Neural cell (in vitro differentiated cells): ENCODE data around the gene AGFG2.

Experiments
- EP300 ChIP-seq: fragments of 450-650 bp; conservative IDR thresholded peaks from 2 replicates; pipeline ENCODE4 v1.6.1; 2014; ENCODE audit warnings: antibody characterized with exemption, mild to moderate bottlenecking, moderate library complexity; ENCODE audit not compliant: poor library complexity, severe bottlenecking
- EZH2 ChIP-seq: fragments of 200-600, 300-800 bp; shearing (Covaris generic), sonication (generic); IDR thresholded peaks from 2 replicates; pipeline ENCODE4 v1.6.1; 2014; ENCODE audit warnings: antibody characterized with exemption, low read length, borderline replicate concordance, mild to moderate bottlenecking; ENCODE audit not compliant: insufficient read depth, poor library complexity, severe bottlenecking
- MXI1 ChIP-seq: fragments of 450-650 bp; conservative IDR thresholded peaks from 2 replicates; pipeline ENCODE4 v1.6.1; 2014; ENCODE audit warnings: antibody characterized with exemption, mild to moderate bottlenecking; ENCODE audit not compliant: poor library complexity, severe bottlenecking
- POLR2AphosphoS5 ChIP-seq: IDR thresholded peaks from 2 replicates; pipeline ENCODE4 v1.6.1; 2012
- RAD21 ChIP-seq: fragments of 450-650 bp; conservative IDR thresholded peaks from 2 replicates; pipeline ENCODE4 v1.6.1; 2014; ENCODE audit warnings: antibody characterized with exemption, mild to moderate bottlenecking, moderate library complexity
- TF ChIP-seq, protein P1 (sequence below): fragments of 450-650 bp; IDR thresholded peaks from 2 replicates; pipeline ENCODE4 v1.5.1; 2014; ENCODE audit warnings: antibody characterized with exemption, mild to moderate bottlenecking, moderate library complexity; ENCODE audit not compliant: poor library complexity, severe bottlenecking
- TF ChIP-seq, protein P2 (sequence below): IDR thresholded peaks from 2 replicates; pipeline ENCODE4 v1.6.1; 2012; ENCODE audit warnings: borderline replicate concordance

GRCh38 chr7:100559127-100559526 is 20.1 kb downstream of the AGFG2 start:
- TF ChIP-seq, protein P1, sequence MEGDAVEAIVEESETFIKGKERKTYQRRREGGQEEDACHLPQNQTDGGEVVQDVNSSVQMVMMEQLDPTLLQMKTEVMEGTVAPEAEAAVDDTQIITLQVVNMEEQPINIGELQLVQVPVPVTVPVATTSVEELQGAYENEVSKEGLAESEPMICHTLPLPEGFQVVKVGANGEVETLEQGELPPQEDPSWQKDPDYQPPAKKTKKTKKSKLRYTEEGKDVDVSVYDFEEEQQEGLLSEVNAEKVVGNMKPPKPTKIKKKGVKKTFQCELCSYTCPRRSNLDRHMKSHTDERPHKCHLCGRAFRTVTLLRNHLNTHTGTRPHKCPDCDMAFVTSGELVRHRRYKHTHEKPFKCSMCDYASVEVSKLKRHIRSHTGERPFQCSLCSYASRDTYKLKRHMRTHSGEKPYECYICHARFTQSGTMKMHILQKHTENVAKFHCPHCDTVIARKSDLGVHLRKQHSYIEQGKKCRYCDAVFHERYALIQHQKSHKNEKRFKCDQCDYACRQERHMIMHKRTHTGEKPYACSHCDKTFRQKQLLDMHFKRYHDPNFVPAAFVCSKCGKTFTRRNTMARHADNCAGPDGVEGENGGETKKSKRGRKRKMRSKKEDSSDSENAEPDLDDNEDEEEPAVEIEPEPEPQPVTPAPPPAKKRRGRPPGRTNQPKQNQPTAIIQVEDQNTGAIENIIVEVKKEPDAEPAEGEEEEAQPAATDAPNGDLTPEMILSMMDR, result no peak
- TF ChIP-seq, protein P2, sequence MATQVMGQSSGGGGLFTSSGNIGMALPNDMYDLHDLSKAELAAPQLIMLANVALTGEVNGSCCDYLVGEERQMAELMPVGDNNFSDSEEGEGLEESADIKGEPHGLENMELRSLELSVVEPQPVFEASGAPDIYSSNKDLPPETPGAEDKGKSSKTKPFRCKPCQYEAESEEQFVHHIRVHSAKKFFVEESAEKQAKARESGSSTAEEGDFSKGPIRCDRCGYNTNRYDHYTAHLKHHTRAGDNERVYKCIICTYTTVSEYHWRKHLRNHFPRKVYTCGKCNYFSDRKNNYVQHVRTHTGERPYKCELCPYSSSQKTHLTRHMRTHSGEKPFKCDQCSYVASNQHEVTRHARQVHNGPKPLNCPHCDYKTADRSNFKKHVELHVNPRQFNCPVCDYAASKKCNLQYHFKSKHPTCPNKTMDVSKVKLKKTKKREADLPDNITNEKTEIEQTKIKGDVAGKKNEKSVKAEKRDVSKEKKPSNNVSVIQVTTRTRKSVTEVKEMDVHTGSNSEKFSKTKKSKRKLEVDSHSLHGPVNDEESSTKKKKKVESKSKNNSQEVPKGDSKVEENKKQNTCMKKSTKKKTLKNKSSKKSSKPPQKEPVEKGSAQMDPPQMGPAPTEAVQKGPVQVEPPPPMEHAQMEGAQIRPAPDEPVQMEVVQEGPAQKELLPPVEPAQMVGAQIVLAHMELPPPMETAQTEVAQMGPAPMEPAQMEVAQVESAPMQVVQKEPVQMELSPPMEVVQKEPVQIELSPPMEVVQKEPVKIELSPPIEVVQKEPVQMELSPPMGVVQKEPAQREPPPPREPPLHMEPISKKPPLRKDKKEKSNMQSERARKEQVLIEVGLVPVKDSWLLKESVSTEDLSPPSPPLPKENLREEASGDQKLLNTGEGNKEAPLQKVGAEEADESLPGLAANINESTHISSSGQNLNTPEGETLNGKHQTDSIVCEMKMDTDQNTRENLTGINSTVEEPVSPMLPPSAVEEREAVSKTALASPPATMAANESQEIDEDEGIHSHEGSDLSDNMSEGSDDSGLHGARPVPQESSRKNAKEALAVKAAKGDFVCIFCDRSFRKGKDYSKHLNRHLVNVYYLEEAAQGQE, result no peak
- no peak for TF ChIP-seq MXI1
- TF ChIP-seq RAD21, result no peak
- no peak for TF ChIP-seq POLR2AphosphoS5
- TF ChIP-seq EP300, result no peak
- TF ChIP-seq EZH2, result no peak
